ENCODE measurements around the gene ALDH1L2.

Gene ALDH1L2

GRCh38 chr12:105083551-105084105, 630 bp downstream of the ALDH1L2 start:
- DNase-seq, result peak in 42 of 51 donors; percentile 6 to 62 (median 22)

GRCh38 chr12:105083031-105083430, 1.2 kb downstream of the ALDH1L2 start:
- DNase-seq, result no peak

GRCh38 chr12:105078712-105079570, 5.3 kb downstream of the ALDH1L2 start:
- DNase-seq, result no peak

- DNase-seq, result no peak
These were observed 6.8 kb downstream of the ALDH1L2 start for GRCh38 chr12:105077435-105077834.

- no peak for DNase-seq
These were observed 7.3 kb downstream of the ALDH1L2 start for GRCh38 chr12:105076913-105077312.

GRCh38 chr12:105076098-105076497, 8.2 kb downstream of the ALDH1L2 start:
- no peak for DNase-seq

GRCh38 chr12:105072888-105073488, 11.3 kb downstream of the ALDH1L2 start:
- no peak for DNase-seq

GRCh38 chr12:105071981-105072380, 12.3 kb downstream of the ALDH1L2 start:
- DNase-seq, result no peak

GRCh38 chr12:105069936-105070702, 14.1 kb downstream of the ALDH1L2 start:
- no peak for DNase-seq

- peak in 1 of 51 donors; percentile 15 for DNase-seq
These were observed 16.7 kb downstream of the ALDH1L2 start for GRCh38 chr12:105067511-105068031.

- no peak for DNase-seq
These were observed 19.6 kb downstream of the ALDH1L2 start for GRCh38 chr12:105064564-105065178.

GRCh38 chr12:105060715-105061378, 23.4 kb downstream of the ALDH1L2 start:
- DNase-seq, result no peak

GRCh38 chr12:105057174-105057573, 27.1 kb downstream of the ALDH1L2 start:
- DNase-seq, result no peak

GRCh38 chr12:105053116-105053572, 31.1 kb downstream of the ALDH1L2 start:
- DNase-seq, result peak in 39 of 51 donors; percentile 1 to 76 (median 37)

GRCh38 chr12:105051981-105052380, 32.3 kb downstream of the ALDH1L2 start:
- DNase-seq, result no peak

GRCh38 chr12:105048315-105048714, 35.9 kb downstream of the ALDH1L2 start:
- DNase-seq, result no peak

- DNase-seq, result no peak
These were observed 37.0 kb downstream of the ALDH1L2 start for GRCh38 chr12:105047308-105047707.

- DNase-seq, result peak in 1 of 51 donors; percentile 1
These were observed 43.1 kb downstream of the ALDH1L2 start for GRCh38 chr12:105041186-105041585.

- no peak for DNase-seq
These were observed 43.8 kb downstream of the ALDH1L2 start for GRCh38 chr12:105040476-105040875.

- no peak for DNase-seq
These were observed 47.2 kb downstream of the ALDH1L2 start for GRCh38 chr12:105036937-105037649.

Measured in hypothalamus (tissue), 51 donors.